Inflammatory macrophage treated with lipopolysaccharide for 4 hours (primary cell): ENCODE results near the gene UBXN2A.
"Not testable (repeated sequence)": the region's sequence is repeated elsewhere in the genome, so short reads cannot be mapped to it uniquely, and the experiment has no call there.

ENCODE experiments used
- DNase-seq: peaks from one replicate; pipeline ENCODE4 v3.0.0-alpha.2; 2020

The UBXN2A gene

DNA sequence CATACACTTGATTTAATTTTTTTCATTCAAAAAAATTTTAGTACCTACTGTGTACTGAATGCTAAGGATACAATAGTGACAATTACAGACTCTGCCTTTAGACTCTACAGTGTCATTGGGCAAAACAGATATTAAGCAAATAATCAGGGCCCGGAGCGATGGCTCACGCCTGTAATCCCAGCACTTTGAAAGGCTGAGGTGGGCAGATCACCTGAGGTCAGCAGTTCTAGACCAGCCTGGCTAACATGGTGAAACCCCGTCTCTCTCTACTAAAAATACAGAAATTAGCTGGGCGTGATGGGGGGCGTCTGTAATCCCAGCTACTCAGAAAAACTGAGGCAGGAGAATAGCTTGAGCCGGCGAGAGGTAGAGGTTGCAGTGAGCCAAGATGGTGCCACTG, 1.4 kb downstream of the UBXN2A start:
- no peak for DNase-seq

DNA sequence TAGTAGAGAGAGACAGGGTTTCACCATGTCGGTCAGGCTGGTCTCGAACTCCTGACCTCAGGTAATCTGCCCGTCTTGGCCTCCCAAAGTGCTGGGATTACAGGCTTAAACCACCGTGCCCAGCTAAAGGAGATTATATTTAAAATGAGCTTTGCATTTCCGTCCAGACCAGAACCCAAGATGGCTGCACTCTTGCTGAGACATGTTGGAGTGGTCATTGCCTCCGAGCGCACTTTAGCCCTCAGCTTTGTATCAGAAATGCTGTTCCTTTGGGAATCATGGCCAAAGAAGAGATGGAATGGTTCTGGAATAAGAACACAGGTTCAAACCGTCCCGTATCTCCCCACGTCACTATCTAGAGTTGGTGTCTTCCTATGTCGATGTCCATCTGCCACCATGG, 3.4 kb downstream of the UBXN2A start:
- DNase-seq, result no peak

- no peak for DNase-seq
Observed at GRCh38 chr2:23944527-23944926, 4.3 kb downstream of the UBXN2A start.

- DNase-seq, result no peak
Observed at GRCh38 chr2:23944976-23945375, 4.7 kb downstream of the UBXN2A start.

- no peak for DNase-seq
Observed at GRCh38 chr2:23947350-23947749, 7.1 kb downstream of the UBXN2A start.

GRCh38 chr2:23952558-23952957, 12.3 kb downstream of the UBXN2A start:
- not testable (repeated sequence) for DNase-seq

DNA sequence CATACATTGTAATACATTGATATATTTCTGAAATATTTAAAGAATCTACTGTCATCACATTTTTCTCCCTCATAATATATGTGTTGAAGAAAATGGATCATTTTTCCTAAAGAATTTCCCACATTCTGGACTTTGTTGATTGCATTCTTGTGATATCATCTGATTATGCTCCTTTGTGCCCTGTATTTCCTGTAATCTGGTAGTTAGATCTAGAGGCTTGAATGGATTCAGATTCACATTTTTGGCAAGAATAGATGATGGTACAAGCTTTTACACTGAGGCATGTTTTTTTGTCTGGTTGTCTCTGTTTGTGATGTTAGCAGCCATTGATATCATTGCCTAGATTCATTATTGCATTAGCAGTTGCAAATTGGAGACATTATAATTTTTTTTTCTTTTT, 13.4 kb downstream of the UBXN2A start:
- DNase-seq, result no peak

GRCh38 chr2:23954325-23955014, 14.2 kb downstream of the UBXN2A start:
- no peak for DNase-seq

GRCh38 chr2:23967846-23968245, 27.6 kb downstream of the UBXN2A start:
- DNase-seq, result no peak

DNA sequence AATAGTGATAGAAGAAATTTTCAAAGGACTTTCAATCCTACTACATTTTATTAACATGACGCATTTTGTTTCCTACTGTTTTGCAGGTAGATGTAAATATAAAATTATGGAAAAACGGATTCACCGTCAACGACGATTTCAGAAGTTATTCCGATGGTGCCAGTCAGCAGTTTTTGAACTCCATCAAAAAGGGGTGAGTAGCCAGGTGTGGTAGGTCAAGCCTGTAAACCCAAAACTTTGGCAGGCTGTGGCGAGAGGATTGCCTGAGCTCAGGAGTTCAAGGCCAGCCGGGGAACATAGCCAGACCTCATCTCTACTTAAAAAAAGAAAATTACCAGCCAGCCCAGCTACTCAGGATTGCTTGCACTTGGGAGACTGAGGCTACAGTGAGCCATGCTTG, 36.6 kb downstream of the UBXN2A start:
- DNase-seq, result no peak

GRCh38 chr2:23988371-23988770, 48.1 kb downstream of the UBXN2A start:
- DNase-seq, result peak; percentile 12

DNA sequence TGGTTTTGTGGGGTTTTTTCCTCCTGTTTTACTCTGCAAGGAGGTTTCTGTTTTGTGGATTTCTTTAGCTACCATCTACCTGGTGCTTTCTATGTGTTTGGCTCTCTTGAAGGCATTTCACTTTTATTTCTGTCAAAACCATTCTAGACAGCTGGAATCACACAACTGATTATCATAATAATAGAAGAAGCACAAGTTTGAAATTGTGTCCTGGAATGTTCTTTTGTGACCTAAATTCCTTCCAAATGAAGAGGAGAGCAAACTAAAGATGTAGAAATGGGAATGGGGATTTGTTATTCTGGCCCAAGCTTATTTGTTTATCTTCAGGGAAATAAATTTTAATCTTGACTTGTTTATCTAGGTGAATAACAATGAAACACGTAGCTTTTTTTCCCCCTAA, 52.7 kb downstream of the UBXN2A start:
- DNase-seq, result no peak

DNA sequence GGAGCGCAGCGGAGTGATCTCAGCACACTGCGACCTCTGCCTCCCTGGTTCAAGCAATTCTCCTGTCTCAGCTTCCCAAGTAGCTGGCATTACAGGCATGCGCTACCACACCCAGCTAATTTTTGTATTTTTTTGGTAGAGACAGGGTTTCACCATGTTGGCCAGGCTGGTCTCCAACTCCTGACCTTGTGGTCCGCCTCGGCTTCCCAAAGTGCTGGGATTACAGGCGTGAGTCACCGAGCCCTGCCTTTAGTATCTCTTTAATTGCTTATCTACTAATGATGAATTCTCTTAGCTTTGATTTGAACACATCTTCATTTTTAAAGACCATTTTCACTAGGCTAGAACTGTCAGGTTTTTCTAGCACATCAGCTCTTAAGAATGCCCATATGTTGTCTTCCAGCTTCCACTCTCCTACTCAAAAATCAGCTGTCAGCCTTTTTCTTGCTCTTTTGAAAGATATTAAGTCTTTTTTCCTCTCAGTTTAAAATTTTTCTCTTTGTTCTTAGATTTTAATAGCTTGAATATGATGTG, 53.5 kb downstream of the UBXN2A start:
- no peak for DNase-seq

GRCh38 chr2:23994567-23994966, 54.3 kb downstream of the UBXN2A start:
- no peak for DNase-seq

DNA sequence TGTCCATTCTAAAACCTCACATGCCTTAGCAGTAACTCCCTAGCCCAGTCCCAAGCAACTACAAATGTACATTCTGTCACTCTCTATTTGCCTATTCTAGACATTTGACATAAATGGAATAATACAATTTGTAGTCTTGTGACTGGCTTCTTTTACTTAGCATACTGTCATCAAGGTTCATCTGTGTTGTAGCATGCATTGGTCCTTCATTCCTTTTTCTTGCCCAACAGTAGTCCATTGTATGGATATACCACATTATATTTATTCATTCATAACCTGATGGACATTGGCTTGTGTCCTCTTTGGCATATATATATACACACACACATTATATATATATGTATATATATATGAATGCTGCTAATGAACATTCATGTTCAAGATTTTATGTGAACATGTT, 67.4 kb downstream of the UBXN2A start:
- no peak for DNase-seq

GRCh38 chr2:24008672-24009366, 68.6 kb downstream of the UBXN2A start:
- no peak for DNase-seq

GRCh38 chr2:24009367-24009679, 69.1 kb downstream of the UBXN2A start:
- no peak for DNase-seq

GRCh38 chr2:24009680-24010476, 69.6 kb downstream of the UBXN2A start, which contains the start of gene MFSD2B:
Gene MFSD2B (plus strand): TSS chr2:24010085. CDS start chr2:24010097, 12 bp downstream.
- DNase-seq, result no peak

- DNase-seq, result no peak
Observed at GRCh38 chr2:24010477-24011249, 70.4 kb downstream of the UBXN2A start.

GRCh38 chr2:24011250-24012104, 71.2 kb downstream of the UBXN2A start:
- DNase-seq, result no peak

GRCh38 chr2:24012521-24013188, 72.4 kb downstream of the UBXN2A start:
- DNase-seq, result no peak
